SJCRH30 (cell line): Measurements from ENCODE around the gene EN2. TPM values are rescaled to one million over a fixed set of nuclear protein-coding genes. Genes with fewer than 3 reads are reported as not detected.

Experiments used
- DNase-seq, 2 experiments: peaks; one replicate each; pipeline ENCODE4 v3.0.0-alpha.2; 2015 to 2020
- H3K27ac ChIP-seq: fragments of 250-450 bp; sonication (Bioruptor Pico); 2 replicates; pipeline ENCODE4 v1.5.1; 2020; ENCODE audit warnings: mild to moderate bottlenecking, moderate library complexity
- H3K27me3 ChIP-seq: fragments of 250-450 bp; sonication (Bioruptor Pico); 2 replicates; pipeline ENCODE4 v1.5.1; 2020; ENCODE audit warnings: mild to moderate bottlenecking, moderate library complexity
- H3K36me3 ChIP-seq: fragments of 250-450 bp; sonication (Bioruptor Pico); 2 replicates; pipeline ENCODE4 v1.5.1; 2020; ENCODE audit warnings: mild to moderate bottlenecking, moderate library complexity
- H3K4me1 ChIP-seq: fragments of 250-450 bp; sonication (Bioruptor Pico); 2 replicates; pipeline ENCODE4 v1.5.1; 2020; ENCODE audit warnings: mild to moderate bottlenecking, moderate library complexity
- H3K4me3 ChIP-seq: fragments of 250-450 bp; sonication (Bioruptor Pico); 2 replicates; pipeline ENCODE4 v1.5.1; 2020; ENCODE audit warnings: mild to moderate bottlenecking, moderate library complexity
- H3K9me3 ChIP-seq: fragments of 250-450 bp; sonication (Bioruptor Pico); replicated peaks from 2 replicates; pipeline ENCODE4 v1.5.1; 2020; ENCODE audit warnings: mild to moderate bottlenecking, moderate library complexity
- total RNA-seq: library from RNA; depleted of rRNA; stranded (reverse); fragments of >200 nt; shearing (Covaris generic); gene quantifications from 2 replicates; pipeline ENCODE4 v1.2.3, GENCODE V29; 2014

EN2 gene
- total RNA-seq, 1 experiment from 2014 or later: 0.61 TPM

GRCh38 chr7:155460926-155461613, 3.1 kb downstream of the EN2 start:
- Histone ChIP-seq H3K36me3 (no peaks in the 10 kb centered on the region), H3K4me1 (peaks cover 1% of the 10 kb centered on the region; the same call in 1 of the 2 replicates), H3K27ac (no peak overlapping the region), H3K27me3 (no peaks in the 10 kb centered on the region), H3K9me3 (no peaks in the 10 kb centered on the region), H3K4me3 (no peak overlapping the region)
- DNase-seq: no peak

- H3K4me3 ChIP-seq: no peak overlapping the region
- H3K27ac ChIP-seq: no peak overlapping the region
- no peaks in the 10 kb centered on the region for H3K9me3 ChIP-seq
- no peaks in the 10 kb centered on the region for H3K36me3 ChIP-seq
- no peak for DNase-seq
- H3K27me3 ChIP-seq: no peaks in the 10 kb centered on the region
- no peaks in the 10 kb centered on the region for H3K4me1 ChIP-seq
These were observed 3.7 kb downstream of the EN2 start for GRCh38 chr7:155461631-155462030.

GRCh38 chr7:155462163-155462735, 4.3 kb downstream of the EN2 start:
- Histone ChIP-seq H3K4me1 (no peaks in the 10 kb centered on the region), H3K9me3 (no peaks in the 10 kb centered on the region), H3K4me3 (no peak overlapping the region), H3K27me3 (no peaks in the 10 kb centered on the region), H3K36me3 (no peaks in the 10 kb centered on the region), H3K27ac (no peak overlapping the region)
- no peak for DNase-seq

GRCh38 chr7:155463114-155463811, 5.3 kb downstream of the EN2 start:
- H3K9me3 ChIP-seq: no peaks in the 10 kb centered on the region
- no peak overlapping the region for H3K27ac ChIP-seq
- no peak for DNase-seq
- no peak overlapping the region for H3K4me3 ChIP-seq
- no peaks in the 10 kb centered on the region for H3K27me3 ChIP-seq
- no peaks in the 10 kb centered on the region for H3K4me1 ChIP-seq
- H3K36me3 ChIP-seq: no peaks in the 10 kb centered on the region

GRCh38 chr7:155464183-155464582, 6.3 kb downstream of the EN2 start:
- Histone ChIP-seq H3K9me3 (no peaks in the 10 kb centered on the region), H3K27ac (no peak overlapping the region), H3K27me3 (no peaks in the 10 kb centered on the region), H3K4me1 (no peaks in the 10 kb centered on the region), H3K4me3 (no peak overlapping the region), H3K36me3 (no peaks in the 10 kb centered on the region)
- DNase-seq: no peak

GRCh38 chr7:155464948-155465739, 7.2 kb downstream of the EN2 start:
- H3K4me3 ChIP-seq: no peak overlapping the region
- no peaks in the 10 kb centered on the region for H3K4me1 ChIP-seq
- H3K27me3 ChIP-seq: no peaks in the 10 kb centered on the region
- DNase-seq: no peak
- no peaks in the 10 kb centered on the region for H3K9me3 ChIP-seq
- H3K36me3 ChIP-seq: no peaks in the 10 kb centered on the region
- H3K27ac ChIP-seq: no peak overlapping the region

- H3K27me3 ChIP-seq: no peaks in the 10 kb centered on the region
- H3K4me3 ChIP-seq: no peak overlapping the region
- no peaks in the 10 kb centered on the region for H3K9me3 ChIP-seq
- H3K36me3 ChIP-seq: no peaks in the 10 kb centered on the region
- no peak for DNase-seq
- no peak overlapping the region for H3K27ac ChIP-seq
- no peaks in the 10 kb centered on the region for H3K4me1 ChIP-seq
These were observed 7.8 kb downstream of the EN2 start for GRCh38 chr7:155465761-155466141.

- no peaks in the 10 kb centered on the region for H3K36me3 ChIP-seq
- no peaks in the 10 kb centered on the region for H3K27me3 ChIP-seq
- DNase-seq: no peak
- peaks cover 2% of the 10 kb centered on the region; the same call in 1 of the 2 replicates for H3K4me1 ChIP-seq
- H3K27ac ChIP-seq: no peak overlapping the region
- no peaks in the 10 kb centered on the region for H3K9me3 ChIP-seq
- H3K4me3 ChIP-seq: no peak overlapping the region
These were observed 8.3 kb downstream of the EN2 start for GRCh38 chr7:155466142-155466813.

- no peak overlapping the region for H3K27ac ChIP-seq
- no peak overlapping the region for H3K4me3 ChIP-seq
- H3K4me1 ChIP-seq: peaks cover 9% of the 10 kb centered on the region
- 0 out of 2 replicates have a peak, but pooled peaks cover 3% of the 10 kb centered on the region for H3K27me3 ChIP-seq
- no peaks in the 10 kb centered on the region for H3K36me3 ChIP-seq
- no peaks in the 10 kb centered on the region for H3K9me3 ChIP-seq
- DNase-seq: no peak
These were observed 9.1 kb downstream of the EN2 start for GRCh38 chr7:155466814-155467733.

GRCh38 chr7:155467846-155468784, 10.2 kb downstream of the EN2 start:
- no peak overlapping the region for H3K27ac ChIP-seq
- H3K27me3 ChIP-seq: 0 out of 2 replicates have a peak, but pooled peaks cover 3% of the 10 kb centered on the region
- no peak for DNase-seq
- H3K9me3 ChIP-seq: no peaks in the 10 kb centered on the region
- peaks cover 13% of the 10 kb centered on the region for H3K4me1 ChIP-seq
- no peaks in the 10 kb centered on the region for H3K36me3 ChIP-seq
- no peak overlapping the region for H3K4me3 ChIP-seq

- H3K36me3 ChIP-seq: no peaks in the 10 kb centered on the region
- 0 out of 2 replicates have a peak, but pooled peaks cover 3% of the 10 kb centered on the region for H3K27me3 ChIP-seq
- DNase-seq: no peak
- H3K4me1 ChIP-seq: peaks cover 13% of the 10 kb centered on the region
- H3K9me3 ChIP-seq: no peaks in the 10 kb centered on the region
- no peak overlapping the region for H3K4me3 ChIP-seq
- no peak overlapping the region for H3K27ac ChIP-seq
These were observed 10.8 kb downstream of the EN2 start for GRCh38 chr7:155468785-155469148.

GRCh38 chr7:155469311-155470185, 11.6 kb downstream of the EN2 start:
- no peak for DNase-seq
- H3K4me3 ChIP-seq: no peak overlapping the region
- no peak overlapping the region for H3K27ac ChIP-seq
- peaks cover 13% of the 10 kb centered on the region for H3K4me1 ChIP-seq
- 0 out of 2 replicates have a peak, but pooled peaks cover 3% of the 10 kb centered on the region for H3K27me3 ChIP-seq
- no peaks in the 10 kb centered on the region for H3K36me3 ChIP-seq
- H3K9me3 ChIP-seq: no peaks in the 10 kb centered on the region
